ENCODE measurements around the gene MALAT1. TPM values are rescaled to one million over a fixed set of nuclear protein-coding genes. Genes with fewer than 3 reads are reported as not detected.

Gene MALAT1
- total and polyA plus RNA-seq, 2 of the 8 experiments (the other 6 are each of a cell fraction or from before 2014, with no cell fraction given): 115 to 984 TPM

- TF ChIP-seq E2F6 (IDR thresholded peaks at IDR 0.05) (peak; percentile 46; the same call in 1 of the 2 replicates), HDAC6 (IDR thresholded peaks at IDR 0.05; ENCODE audit: low read depth, low read length) (no peak), RFX5 (IDR thresholded peaks at IDR 0.05; ENCODE audit: borderline replicate concordance, low read depth, low read length) (no peak), CHD1 (IDR thresholded peaks at IDR 0.05; ENCODE audit: low read depth, low read length) (peak; percentile 80), CHD7 (IDR thresholded peaks at IDR 0.05; ENCODE audit: insufficient replicate concordance, low read length) (no peak), BRCA1 (IDR thresholded peaks at IDR 0.05; ENCODE audit: low read depth, low read length) (no peak; the same call in 1 of the 2 replicates), EGR1 (IDR thresholded peaks at IDR 0.05; ENCODE audit: borderline replicate concordance, low read depth, low read length) (peak; percentile 98), NANOG (IDR thresholded peaks at IDR 0.05; ENCODE audit: insufficient read depth, low read depth, low read length, poor library complexity, severe bottlenecking) (peak; percentile 49)
Measured at GRCh38 chr11:65497141-65498041, 1.5 kb upstream of the MALAT1 start (continued).
